ENCODE measurements around the gene ZNF622.
"Not testable (repeated sequence)": the region's sequence is repeated elsewhere in the genome, so short reads cannot be mapped to it uniquely, and the experiment has no call there.

The ZNF622 gene

GRCh38 chr5:16453609-16454008 lies 12.0 kb downstream of the ZNF622 start:
- no peak for DNase-seq
- intact Hi-C loops (cut with DNase I), result no loop called here

- no peak for DNase-seq
- intact Hi-C loops (cut with DNase I), result no loop called here
Measured at GRCh38 chr5:16450163-16450562, 15.4 kb downstream of the ZNF622 start.

DNA sequence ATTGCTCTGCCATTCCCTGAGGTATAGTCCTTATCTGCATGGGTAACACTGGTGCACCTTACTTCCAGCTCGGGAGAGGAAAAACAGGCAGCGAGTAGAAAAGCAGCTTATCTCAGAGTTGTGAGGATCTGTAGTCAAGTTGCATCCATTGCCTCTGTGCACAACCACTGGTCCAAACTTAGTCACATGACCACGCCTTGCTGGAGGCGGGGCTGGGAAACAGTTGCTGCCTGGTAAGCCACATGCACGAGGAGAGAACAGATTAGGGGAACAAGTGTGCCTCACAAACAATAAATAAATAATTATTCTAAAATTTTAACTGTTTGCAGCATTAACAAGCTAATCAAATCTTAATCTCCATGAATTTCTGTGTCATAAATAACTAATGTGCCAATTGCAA lies 18.6 kb downstream of the ZNF622 start:
- intact Hi-C loops (cut with DNase I), result no loop called here
- DNase-seq, result no peak

DNA sequence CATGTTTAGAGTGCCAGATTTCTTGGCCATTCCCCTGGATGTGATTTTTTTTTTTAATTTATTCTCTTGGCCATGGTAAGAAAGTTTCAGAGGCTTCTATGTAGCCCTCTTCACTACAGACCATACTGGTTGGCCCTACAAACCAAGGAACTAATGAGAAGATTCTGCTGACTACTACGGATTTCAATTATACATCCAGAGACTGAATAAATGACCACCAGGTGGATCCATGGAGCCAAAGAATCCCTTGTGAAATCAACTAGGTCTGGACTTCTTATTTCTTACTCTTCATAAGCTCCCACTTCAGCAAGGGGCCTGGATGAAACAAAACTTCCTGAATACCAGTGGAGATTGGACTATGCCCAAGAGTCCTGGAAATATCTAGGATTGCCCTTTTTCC lies 27.6 kb downstream of the ZNF622 start:
- intact Hi-C loops (cut with DNase I), result no loop called here
- no peak for DNase-seq

GRCh38 chr5:16436065-16436682 lies 29.4 kb downstream of the ZNF622 start:
- DNase-seq; intact Hi-C loops (cut with DNase I): not testable (repeated sequence)

DNA sequence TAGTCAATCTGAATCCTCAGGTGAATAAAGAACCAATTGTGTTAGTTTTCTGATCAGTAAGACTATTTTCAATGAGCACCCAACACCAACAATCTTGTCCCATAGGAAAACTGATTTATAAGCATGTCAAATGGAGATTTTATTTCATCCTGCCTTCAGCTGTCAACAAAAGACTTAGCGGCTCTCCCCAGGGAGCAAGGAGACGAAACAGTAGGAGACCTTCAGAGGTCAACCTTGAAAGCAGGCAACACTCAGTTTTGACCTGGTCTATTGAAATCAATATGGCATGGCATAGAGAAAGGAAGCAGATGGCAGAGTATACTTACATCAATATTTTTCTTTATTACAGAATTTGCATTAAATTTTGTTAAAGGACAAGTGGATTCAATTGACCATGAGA lies 34.1 kb downstream of the ZNF622 start:
- DNase-seq, result no peak
- intact Hi-C loops (cut with DNase I), result no loop called here

DNA sequence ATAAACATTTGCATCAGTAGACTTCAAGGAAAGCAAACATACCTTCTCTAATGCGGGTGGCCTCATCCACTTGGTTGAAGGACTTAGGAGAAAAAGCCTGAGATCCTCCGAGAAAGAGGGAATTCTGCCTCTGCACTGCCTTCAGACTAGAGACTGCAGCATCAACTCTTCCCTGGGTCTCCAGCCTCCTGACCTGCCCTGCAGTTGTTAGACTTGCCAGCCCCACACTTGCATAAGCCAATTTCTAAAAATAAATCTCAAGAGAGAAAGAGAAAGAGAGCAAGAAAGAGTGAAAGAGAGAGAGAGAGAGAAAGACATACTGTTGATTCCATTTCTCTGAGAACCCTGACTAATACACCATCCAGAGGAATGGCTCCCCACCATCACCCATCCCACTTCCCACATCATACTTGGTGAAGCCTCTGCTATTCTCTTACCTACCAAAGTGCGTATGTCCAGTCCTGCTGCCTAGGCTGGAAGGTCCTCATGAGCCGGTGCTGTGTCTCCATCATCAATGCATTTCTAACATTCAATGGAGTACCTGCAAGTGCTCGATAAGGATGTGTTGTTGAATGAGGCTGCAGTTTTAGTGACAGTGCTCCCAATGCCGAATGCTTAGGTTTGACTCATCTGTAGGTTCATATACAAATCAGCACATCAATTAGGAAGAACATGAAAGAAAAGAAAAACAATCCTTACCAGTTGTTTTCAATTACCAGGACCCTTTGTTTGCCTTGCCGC lies 35.1 kb downstream of the ZNF622 start:
- no peak for DNase-seq
- intact Hi-C loops (cut with DNase I), result no loop called here

- no peak for DNase-seq
- intact Hi-C loops (cut with DNase I), result no loop called here
Measured at GRCh38 chr5:16428359-16428758, 37.2 kb downstream of the ZNF622 start.

GRCh38 chr5:16427587-16427986 lies 38.0 kb downstream of the ZNF622 start:
- intact Hi-C loops (cut with DNase I), result no loop called here
- peak; percentile 11 to 86 (median 48) for DNase-seq

GRCh38 chr5:16418471-16418922 lies 47.1 kb downstream of the ZNF622 start:
- no peak for DNase-seq
- intact Hi-C loops (cut with DNase I), result no loop called here

DNA sequence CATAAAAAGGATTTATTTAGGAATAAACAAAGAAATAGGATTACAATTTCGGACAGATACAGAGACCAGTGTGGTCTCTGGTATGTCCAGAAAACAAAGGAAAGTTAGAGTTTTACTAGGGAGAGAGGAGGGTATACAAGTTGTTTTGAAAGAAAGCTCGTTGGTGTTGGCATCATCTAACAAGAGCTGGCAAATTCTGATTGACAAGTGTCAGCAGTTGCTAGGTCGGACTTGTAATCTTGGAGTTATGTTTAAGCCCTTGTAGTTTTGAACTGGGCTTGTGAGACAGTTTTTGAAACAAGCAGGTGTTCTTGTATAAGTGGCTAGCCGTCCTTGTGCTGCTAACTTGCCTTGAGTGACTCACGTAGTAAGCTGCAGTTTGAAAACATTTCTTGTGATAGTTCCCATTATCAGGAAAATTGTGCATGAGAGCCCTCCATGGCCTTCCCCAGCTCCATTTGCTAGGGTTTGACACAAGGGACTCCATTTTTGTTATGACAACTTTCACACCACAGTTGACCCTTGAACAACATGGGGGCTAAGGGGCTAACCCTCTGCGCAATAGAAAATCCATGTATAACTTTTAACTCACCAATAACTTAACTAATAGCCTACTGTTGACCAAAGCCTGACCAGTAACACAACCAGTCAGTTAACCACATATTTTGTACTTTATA lies 48.1 kb downstream of the ZNF622 start:
- no peak for DNase-seq
- intact Hi-C loops (cut with DNase I), result no loop called here

- intact Hi-C loops (cut with DNase I), result no loop called here
- no peak for DNase-seq
Measured at GRCh38 chr5:16414861-16415260, 50.7 kb downstream of the ZNF622 start.

- DNase-seq, result no peak
- intact Hi-C loops (cut with DNase I), result no loop called here
Measured at GRCh38 chr5:16413166-16413860, 52.3 kb downstream of the ZNF622 start.

DNA sequence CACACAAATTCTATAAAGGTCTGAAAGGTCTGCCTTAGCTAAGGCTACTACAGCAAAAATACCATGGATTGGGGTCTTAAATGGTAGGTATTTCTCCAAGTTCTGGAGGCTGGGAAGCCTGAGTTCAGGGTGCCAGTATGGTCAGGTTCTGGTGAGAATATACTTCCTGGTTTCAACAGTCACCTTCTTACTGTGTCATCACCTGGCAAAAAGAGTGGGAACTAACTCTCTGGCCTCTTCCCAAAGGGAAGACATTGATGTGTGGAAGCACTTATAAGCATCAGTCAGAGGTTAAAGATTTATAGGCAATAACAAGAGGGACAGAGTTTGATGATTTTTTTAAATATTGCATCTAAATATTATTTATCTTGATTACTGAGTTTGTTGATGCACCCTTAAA lies 53.0 kb downstream of the ZNF622 start:
- no peak for DNase-seq
- intact Hi-C loops (cut with DNase I), result no loop called here

GRCh38 chr5:16411741-16412455 lies 53.7 kb downstream of the ZNF622 start:
- intact Hi-C loops (cut with DNase I), result no loop called here
- no peak for DNase-seq

DNA sequence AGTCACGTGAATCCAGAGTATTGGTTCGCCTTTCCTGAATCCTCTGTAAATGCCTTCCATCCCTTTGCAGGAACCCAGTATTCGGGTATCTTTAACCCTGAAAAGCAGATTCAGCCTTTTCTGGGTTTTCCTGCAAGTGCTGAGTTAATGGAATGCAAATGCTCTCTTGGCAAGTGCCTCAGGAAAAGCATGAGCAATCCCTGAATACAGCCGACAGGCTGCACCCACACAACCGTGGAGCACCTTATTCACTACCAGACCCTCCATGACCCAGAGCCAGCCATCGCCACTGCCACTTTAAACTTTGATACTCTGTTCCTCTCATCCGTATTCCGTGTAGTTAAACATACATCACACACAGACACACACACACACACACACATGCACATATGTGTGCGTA lies 54.4 kb downstream of the ZNF622 start:
- DNase-seq, result peak in 29 of 42 donors; percentile 1 to 69 (median 21)
- intact Hi-C loops (cut with DNase I), result no loop called here

- intact Hi-C loops (cut with DNase I), result no loop called here
- no peak for DNase-seq
Measured at GRCh38 chr5:16410338-16410737, 55.3 kb downstream of the ZNF622 start.

DNA sequence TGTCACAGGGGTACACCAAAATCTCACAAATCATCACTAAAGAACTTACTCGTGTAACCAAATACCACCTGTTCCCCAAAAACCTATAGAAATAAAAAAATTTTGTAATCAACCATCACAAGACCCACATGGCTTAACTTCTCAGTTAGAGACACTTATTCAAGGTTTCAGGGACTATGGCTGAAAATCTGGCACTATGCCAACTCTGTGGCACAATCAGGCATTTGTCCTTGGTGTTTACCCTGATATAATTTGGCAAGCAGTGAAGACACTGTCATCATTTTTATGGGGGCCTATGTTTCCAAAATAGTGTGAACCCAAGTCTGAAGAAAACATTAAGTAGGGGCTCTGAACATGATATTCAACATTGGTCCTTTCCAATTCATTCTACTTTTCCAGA lies 59.0 kb downstream of the ZNF622 start:
- intact Hi-C loops (cut with DNase I), result no loop called here

DNA sequence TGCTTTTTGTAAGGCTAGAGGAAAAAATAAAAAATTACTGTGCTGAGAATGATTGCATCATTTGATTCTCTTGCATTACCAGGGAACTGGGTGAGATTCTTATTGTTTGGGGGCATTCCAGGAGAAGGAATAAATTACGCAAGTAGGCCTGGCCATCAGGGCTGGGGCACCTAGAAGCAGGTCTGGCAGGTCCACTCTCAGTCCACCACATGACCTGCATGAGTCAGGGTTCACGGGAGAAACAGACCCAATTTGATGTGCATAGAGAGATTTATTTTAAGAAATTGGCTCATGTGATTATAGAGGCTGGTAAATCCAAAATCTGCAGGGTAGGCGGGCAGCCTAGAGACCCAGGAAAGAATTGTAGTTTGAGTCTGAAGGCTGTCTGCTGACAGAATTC lies 59.6 kb downstream of the ZNF622 start:
- DNase-seq, result no peak
- intact Hi-C loops (cut with DNase I), result no loop called here

More for the DNA sequence above, 59.0 kb downstream of the ZNF622 start:
- no peak for DNase-seq

All from head of caudate nucleus (tissue), 42 donors.